ENCODE measurements around the gene LARGE2.

- TF ChIP-seq CTCF (IDR thresholded peaks at IDR 0.05; ENCODE audit: insufficient read depth, low read depth, low read length) = no peak
- no peak for TF ChIP-seq EZH2 (IDR thresholded peaks at IDR 0.05; ENCODE audit: insufficient read depth, low read length)
Measured at GRCh38 chr11:45890886-45891550, 31.4 kb upstream of the LARGE2 start.

Data from astrocyte (in vitro differentiated cells and primary cell).